MCF 10A (cell line): ENCODE measurements around the gene MPZL2. TPM values are rescaled to one million over a fixed set of nuclear protein-coding genes. Genes with fewer than 3 reads are reported as not detected.

Experiments
- BruUV-seq: library from RNA; stranded (reverse); fragments of 400-500 nt; replicated peaks from 2 replicates; lab custom pipeline; 2021; lab: Mats Ljungman, UMichigan
- CTCF ChIA-PET: fragments of 300-600 bp; sonication (Branson Sonifier 250); formaldehyde crosslinking; extraction: SDS; loops from one replicate; lab custom pipeline; 2021; ENCODE audit warnings: antibody characterized with exemption, inconsistent platforms; lab: Yijun Ruan, JAX
- POLR2A ChIA-PET: fragments of 300-600, 350-650 bp; sonication (Branson Sonifier 250); formaldehyde crosslinking; extraction: SDS; loops from one replicate; lab custom pipeline; 2020; ENCODE audit warnings: antibody characterized with exemption, inconsistent platforms; lab: Yijun Ruan, JAX
- DNase-seq: peaks from one replicate; pipeline ENCODE4 v3.0.0-alpha.2; 2018; ENCODE audit not compliant: unreplicated experiment
- H3K27ac Mint-ChIP-seq: one replicate; pipeline ENCODE4 v1.8.0; 2022; ENCODE audit warnings: mild to moderate bottlenecking, low read depth, mixed read lengths; ENCODE audit not compliant: unreplicated experiment
- H3K27me3 Mint-ChIP-seq: one replicate; pipeline ENCODE4 v1.8.0; 2022; ENCODE audit warnings: mixed read lengths; ENCODE audit not compliant: insufficient read depth, unreplicated experiment
- H3K36me3 Mint-ChIP-seq: one replicate; pipeline ENCODE4 v1.8.0; 2022; ENCODE audit warnings: mild to moderate bottlenecking, moderate library complexity, mixed read lengths; ENCODE audit not compliant: insufficient read depth, unreplicated experiment
- H3K4me1 Mint-ChIP-seq: one replicate; pipeline ENCODE4 v1.8.0; 2022; ENCODE audit warnings: mixed read lengths; ENCODE audit not compliant: insufficient read depth, unreplicated experiment
- H3K4me3 Mint-ChIP-seq: one replicate; pipeline ENCODE4 v1.8.0; 2022; ENCODE audit warnings: mild to moderate bottlenecking, moderate library complexity, mixed read lengths; ENCODE audit not compliant: unreplicated experiment
- H3K9me3 Mint-ChIP-seq: one replicate; pipeline ENCODE4 v1.8.0; 2022; ENCODE audit warnings: mixed read lengths; ENCODE audit not compliant: unreplicated experiment
- intact Hi-C: fragments of 100-400 bp; cut with micrococcal nuclease; formaldehyde crosslinking; loops from 2 replicates; pipeline ENCODE4 v1.14.1; 2022
- total RNA-seq: library from RNA; stranded (reverse); gene quantifications from 2 replicates; pipeline ENCODE4 v1.2.3, GENCODE V29; 2022
- TF ChIP-seq, protein P1 (sequence below): fragments of 200-600 bp; IDR thresholded peaks from one replicate; pipeline ENCODE4 v1.8.0; 2022; ENCODE audit warnings: antibody characterized with exemption, mild to moderate bottlenecking; ENCODE audit not compliant: unreplicated experiment

MPZL2 gene
- total RNA-seq, 1 experiment from 2014 or later, result 13.7 TPM

DNA sequence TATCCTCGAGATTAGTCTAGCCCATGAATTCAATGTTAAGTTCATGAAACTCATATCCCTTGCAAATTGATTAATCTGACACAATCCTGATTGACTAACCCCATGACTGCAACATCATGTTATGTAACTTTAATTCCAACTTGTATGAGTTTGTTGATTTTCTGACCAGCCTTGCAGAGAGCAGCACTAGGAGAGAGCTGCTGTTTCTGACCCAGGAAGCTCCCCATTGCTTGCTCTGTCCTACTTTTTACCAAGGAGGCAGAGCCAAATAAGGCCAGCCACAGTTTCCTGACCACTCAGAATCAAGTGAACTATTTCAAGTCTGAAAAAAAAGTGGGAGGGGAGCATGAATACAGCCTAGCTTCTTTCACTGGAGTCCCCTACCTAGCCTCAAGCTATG is 25.2 kb downstream of the MPZL2 start:
- intact Hi-C loops, result no loop called here
- no peak overlapping the region for H3K27ac Mint-ChIP-seq
- H3K36me3 Mint-ChIP-seq, result peaks cover 25% of the 10 kb centered on the region
- BruUV-seq, result no TSS peak
- no peaks in the 10 kb centered on the region for H3K9me3 Mint-ChIP-seq
- TF ChIP-seq, protein P1, sequence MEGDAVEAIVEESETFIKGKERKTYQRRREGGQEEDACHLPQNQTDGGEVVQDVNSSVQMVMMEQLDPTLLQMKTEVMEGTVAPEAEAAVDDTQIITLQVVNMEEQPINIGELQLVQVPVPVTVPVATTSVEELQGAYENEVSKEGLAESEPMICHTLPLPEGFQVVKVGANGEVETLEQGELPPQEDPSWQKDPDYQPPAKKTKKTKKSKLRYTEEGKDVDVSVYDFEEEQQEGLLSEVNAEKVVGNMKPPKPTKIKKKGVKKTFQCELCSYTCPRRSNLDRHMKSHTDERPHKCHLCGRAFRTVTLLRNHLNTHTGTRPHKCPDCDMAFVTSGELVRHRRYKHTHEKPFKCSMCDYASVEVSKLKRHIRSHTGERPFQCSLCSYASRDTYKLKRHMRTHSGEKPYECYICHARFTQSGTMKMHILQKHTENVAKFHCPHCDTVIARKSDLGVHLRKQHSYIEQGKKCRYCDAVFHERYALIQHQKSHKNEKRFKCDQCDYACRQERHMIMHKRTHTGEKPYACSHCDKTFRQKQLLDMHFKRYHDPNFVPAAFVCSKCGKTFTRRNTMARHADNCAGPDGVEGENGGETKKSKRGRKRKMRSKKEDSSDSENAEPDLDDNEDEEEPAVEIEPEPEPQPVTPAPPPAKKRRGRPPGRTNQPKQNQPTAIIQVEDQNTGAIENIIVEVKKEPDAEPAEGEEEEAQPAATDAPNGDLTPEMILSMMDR, result no peak
- peaks cover 25% of the 10 kb centered on the region for H3K4me1 Mint-ChIP-seq
- H3K27me3 Mint-ChIP-seq, result no peaks in the 10 kb centered on the region
- ChIA-PET CTCF (interaction anchor here (1.8 to 2.2 kb wide), 2 partner anchors 40 to 68 kb away, joined by 7 to 12 read pairs; no protein-coding TSS in a partner anchor), POLR2A (interaction anchor here (2.2 to 4.9 kb wide), 2 partner anchors 13 to 25 kb away, joined by 15 to 39 read pairs; partner anchors contain the start of genes MPZL2 and MPZL3)
- DNase-seq, result no peak
- H3K4me3 Mint-ChIP-seq, result no peak overlapping the region

DNA sequence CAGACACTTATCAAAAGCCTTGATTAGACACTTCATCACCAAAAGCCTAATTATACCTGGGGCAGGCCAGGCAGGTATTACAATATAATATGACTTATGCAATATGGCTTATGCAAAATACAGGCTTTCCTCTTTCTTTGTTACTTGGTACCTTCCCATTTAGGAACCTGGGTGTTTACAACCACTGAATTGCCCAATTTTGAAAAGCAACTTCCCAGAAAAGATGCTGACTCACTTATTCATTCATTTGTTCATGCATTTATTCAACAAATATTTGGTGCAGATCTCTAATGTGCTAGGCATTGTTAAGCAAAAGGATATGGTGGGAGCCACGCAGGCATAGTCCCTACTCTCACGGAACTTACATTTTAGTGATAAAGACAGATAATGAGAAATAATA is 25.7 kb downstream of the MPZL2 start:
- DNase-seq, result peak; percentile 46

DNA sequence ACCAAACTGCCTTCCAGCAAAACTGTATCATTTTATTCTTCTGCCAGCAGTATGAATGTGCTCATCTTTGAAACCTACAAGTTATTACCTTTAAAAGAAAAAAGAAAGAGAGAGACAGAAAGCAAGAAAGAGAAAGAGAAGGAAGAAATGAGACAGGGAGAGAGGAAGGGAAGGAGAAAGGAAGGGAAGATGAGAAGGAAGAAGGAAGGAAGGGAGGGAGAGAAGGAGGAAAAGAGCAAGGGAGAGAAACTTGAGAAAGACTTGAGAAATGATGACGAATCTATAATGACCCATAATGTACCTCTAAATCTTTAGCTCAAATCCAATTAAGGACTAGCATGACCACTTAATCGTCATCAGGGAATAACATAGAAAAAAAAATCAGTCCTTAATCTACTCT is 27.9 kb downstream of the MPZL2 start:
- BruUV-seq, result no TSS peak
- Mint-ChIP-seq H3K9me3 (no peaks in the 10 kb centered on the region), H3K4me1 (peaks cover 5% of the 10 kb centered on the region), H3K27ac (no peak overlapping the region), H3K4me3 (no peak overlapping the region), H3K36me3 (peaks cover 27% of the 10 kb centered on the region), H3K27me3 (no peaks in the 10 kb centered on the region)
- no peak for DNase-seq
- ChIA-PET CTCF (no interaction called here), POLR2A (no interaction called here)
- TF ChIP-seq, protein P1, result no peak
- intact Hi-C loops, result no loop called here

More for the DNA sequence above, 25.7 kb downstream of the MPZL2 start:
- H3K4me3 Mint-ChIP-seq, result no peak overlapping the region
- H3K27me3 Mint-ChIP-seq, result no peaks in the 10 kb centered on the region
- no peaks in the 10 kb centered on the region for H3K9me3 Mint-ChIP-seq
- H3K4me1 Mint-ChIP-seq, result peaks cover 25% of the 10 kb centered on the region
- H3K27ac Mint-ChIP-seq, result no peak overlapping the region
- TF ChIP-seq, protein P1, result no peak
- CTCF ChIA-PET, result interaction anchor here (1.8 kb wide), 1 partner anchor 67 kb away, joined by 7 read pairs; no protein-coding TSS in a partner anchor
- peaks cover 27% of the 10 kb centered on the region for H3K36me3 Mint-ChIP-seq
- POLR2A ChIA-PET, result interaction anchor here (4.9 kb wide), 1 partner anchor 26 kb away, joined by 39 read pairs; the partner anchor contains the start of gene MPZL2
- intact Hi-C loops, result no loop called here
- BruUV-seq, result no TSS peak

DNA sequence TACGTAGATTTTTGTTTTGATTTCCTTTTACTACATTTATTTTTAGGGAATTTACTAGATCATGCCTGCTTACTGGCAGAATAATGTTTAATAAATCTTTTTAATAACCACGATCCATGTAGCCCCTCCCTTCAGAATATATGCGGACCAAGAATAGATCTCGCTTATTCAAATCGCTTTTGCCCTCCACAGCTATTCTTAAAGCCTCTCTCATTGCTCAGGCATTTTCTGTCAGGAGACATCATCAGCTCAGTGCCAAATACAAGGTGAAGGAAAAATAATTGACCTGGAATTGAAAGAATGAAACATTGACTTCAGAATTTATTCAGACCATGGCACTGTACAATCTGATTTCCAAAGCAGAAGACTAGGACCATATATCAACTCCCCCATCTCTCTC is 29.3 kb downstream of the MPZL2 start:
- intact Hi-C loops, result no loop called here

More for the DNA sequence above, 29.3 kb downstream of the MPZL2 start:
- H3K4me3 Mint-ChIP-seq, result no peak overlapping the region
- H3K27me3 Mint-ChIP-seq, result no peaks in the 10 kb centered on the region
- H3K9me3 Mint-ChIP-seq, result no peaks in the 10 kb centered on the region
- DNase-seq, result no peak
- TF ChIP-seq, protein P1, result no peak
- H3K27ac Mint-ChIP-seq, result no peak overlapping the region
- ChIA-PET POLR2A (no interaction called here), CTCF (no interaction called here)
- H3K36me3 Mint-ChIP-seq, result peaks cover 27% of the 10 kb centered on the region
- H3K4me1 Mint-ChIP-seq, result no peaks in the 10 kb centered on the region
- BruUV-seq, result no TSS peak
